ENCODE measurements around the gene SIX3. TPM values are rescaled to one million over a fixed set of nuclear protein-coding genes. Genes with fewer than 3 reads are reported as not detected.

Gene SIX3
- total RNA-seq, 1 donor from 2014 or later: not detected

DNA sequence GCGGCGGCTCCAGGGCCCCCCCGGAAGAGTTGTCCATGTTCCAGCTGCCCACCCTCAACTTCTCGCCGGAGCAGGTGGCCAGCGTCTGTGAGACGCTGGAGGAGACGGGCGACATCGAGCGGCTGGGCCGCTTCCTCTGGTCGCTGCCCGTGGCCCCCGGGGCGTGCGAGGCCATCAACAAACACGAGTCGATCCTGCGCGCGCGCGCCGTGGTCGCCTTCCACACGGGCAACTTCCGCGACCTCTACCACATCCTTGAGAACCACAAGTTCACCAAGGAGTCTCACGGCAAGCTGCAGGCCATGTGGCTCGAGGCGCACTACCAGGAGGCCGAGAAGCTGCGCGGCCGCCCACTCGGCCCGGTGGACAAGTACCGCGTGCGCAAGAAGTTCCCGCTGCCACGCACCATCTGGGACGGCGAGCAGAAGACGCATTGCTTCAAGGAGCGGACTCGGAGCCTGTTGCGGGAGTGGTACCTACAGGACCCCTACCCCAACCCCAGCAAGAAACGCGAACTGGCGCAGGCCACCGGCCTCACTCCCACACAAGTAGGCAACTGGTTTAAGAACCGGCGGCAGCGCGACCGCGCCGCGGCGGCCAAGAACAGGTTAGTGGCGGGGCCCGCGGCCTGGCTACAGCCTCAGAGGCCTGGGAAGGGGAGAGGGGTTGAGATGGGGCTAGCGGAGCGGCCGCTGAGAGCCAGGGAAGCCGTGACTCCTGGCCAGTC lies 965 bp downstream of the SIX3 start:
- H3K4me1 ChIP-seq: peaks cover 44% of the 10 kb centered on the region
- ATAC-seq (no peak), DNase-seq (peak; percentile 48)
- peak overlapping the region; percentile 38 for H3K4me3 ChIP-seq
- no peak overlapping the region for H3K27ac ChIP-seq
- H3K27me3 ChIP-seq (ENCODE audit: low read depth): peaks cover 95% of the 10 kb centered on the region
- H3K9me3 ChIP-seq: no peaks in the 10 kb centered on the region
- intact Hi-C loops (cut with DNase I): no loop called here
- TF ChIP-seq, protein P1, sequence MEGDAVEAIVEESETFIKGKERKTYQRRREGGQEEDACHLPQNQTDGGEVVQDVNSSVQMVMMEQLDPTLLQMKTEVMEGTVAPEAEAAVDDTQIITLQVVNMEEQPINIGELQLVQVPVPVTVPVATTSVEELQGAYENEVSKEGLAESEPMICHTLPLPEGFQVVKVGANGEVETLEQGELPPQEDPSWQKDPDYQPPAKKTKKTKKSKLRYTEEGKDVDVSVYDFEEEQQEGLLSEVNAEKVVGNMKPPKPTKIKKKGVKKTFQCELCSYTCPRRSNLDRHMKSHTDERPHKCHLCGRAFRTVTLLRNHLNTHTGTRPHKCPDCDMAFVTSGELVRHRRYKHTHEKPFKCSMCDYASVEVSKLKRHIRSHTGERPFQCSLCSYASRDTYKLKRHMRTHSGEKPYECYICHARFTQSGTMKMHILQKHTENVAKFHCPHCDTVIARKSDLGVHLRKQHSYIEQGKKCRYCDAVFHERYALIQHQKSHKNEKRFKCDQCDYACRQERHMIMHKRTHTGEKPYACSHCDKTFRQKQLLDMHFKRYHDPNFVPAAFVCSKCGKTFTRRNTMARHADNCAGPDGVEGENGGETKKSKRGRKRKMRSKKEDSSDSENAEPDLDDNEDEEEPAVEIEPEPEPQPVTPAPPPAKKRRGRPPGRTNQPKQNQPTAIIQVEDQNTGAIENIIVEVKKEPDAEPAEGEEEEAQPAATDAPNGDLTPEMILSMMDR (IDR thresholded peaks at IDR 0.05): no peak
- H3K36me3 ChIP-seq: no peaks in the 10 kb centered on the region

DNA sequence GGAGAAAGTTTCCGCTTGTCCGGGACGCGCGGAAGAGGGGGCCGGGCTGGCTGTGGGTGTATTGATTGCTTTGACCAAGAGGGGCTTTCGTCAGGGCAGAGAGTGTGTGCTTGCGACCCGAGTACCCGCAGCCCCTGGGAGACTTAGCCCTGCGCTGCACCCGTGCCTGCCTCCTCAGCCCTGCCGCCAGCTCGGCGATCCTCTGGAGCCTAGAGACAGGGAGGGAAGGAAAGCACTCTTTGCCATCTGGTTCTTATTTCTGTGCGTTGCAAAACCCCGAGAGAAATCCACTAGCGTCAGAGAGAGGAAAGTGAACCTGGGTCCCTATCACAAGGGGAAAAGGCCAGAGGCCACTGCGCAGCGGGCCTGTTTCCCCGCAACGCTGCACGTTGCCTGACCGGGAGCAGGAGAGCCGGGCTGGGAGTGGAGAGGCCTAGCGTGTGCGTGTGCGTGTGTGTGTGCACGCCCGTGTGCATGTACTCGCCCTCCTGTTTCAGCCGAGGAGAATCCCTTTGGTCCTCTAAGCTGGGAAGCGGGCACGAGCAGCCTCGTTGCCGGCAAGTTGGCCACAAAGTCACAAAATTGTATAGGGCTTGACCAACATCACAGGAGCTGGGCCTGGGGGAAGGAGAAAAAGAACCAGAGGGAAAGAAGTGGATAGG lies 1.7 kb downstream of the SIX3 start:
- H3K4me1 ChIP-seq: peaks cover 37% of the 10 kb centered on the region
- peak overlapping the region; percentile 38 for H3K4me3 ChIP-seq
- DNase-seq: no peak

GRCh38 chr2:44943693-44944101 lies 2.2 kb downstream of the SIX3 start:
- H3K4me3 ChIP-seq: no peak overlapping the region
- H3K27ac ChIP-seq: no peak overlapping the region
- TF ChIP-seq, protein P1 (IDR thresholded peaks at IDR 0.05): no peak
- no peaks in the 10 kb centered on the region for H3K9me3 ChIP-seq
- peaks cover 95% of the 10 kb centered on the region for H3K27me3 ChIP-seq (ENCODE audit: low read depth)
- peaks cover 31% of the 10 kb centered on the region for H3K4me1 ChIP-seq
- no peak for DNase-seq
- intact Hi-C loops (cut with DNase I): no loop called here
- H3K36me3 ChIP-seq: no peaks in the 10 kb centered on the region
- no peak for ATAC-seq

More for the DNA sequence above, 1.7 kb downstream of the SIX3 start:
- no peak overlapping the region for H3K27ac ChIP-seq
- TF ChIP-seq, protein P1 (IDR thresholded peaks at IDR 0.05): no peak
- H3K27me3 ChIP-seq (ENCODE audit: low read depth): peaks cover 95% of the 10 kb centered on the region
- no peaks in the 10 kb centered on the region for H3K36me3 ChIP-seq
- no peaks in the 10 kb centered on the region for H3K9me3 ChIP-seq
- no peak for ATAC-seq
- intact Hi-C loops (cut with DNase I): no loop called here

- peak in 1 of 2 donors; percentile 20 for ATAC-seq
- Histone ChIP-seq H3K9me3 (no peaks in the 10 kb centered on the region), H3K4me1 (peaks cover 26% of the 10 kb centered on the region), H3K27ac (no peak overlapping the region), H3K4me3 (no peak overlapping the region), H3K36me3 (no peaks in the 10 kb centered on the region), H3K27me3 (ENCODE audit: low read depth) (peaks cover 95% of the 10 kb centered on the region)
- intact Hi-C loops (cut with DNase I): no loop called here
- DNase-seq: no peak
- TF ChIP-seq, protein P1 (IDR thresholded peaks at IDR 0.05): no peak
These were observed 2.8 kb downstream of the SIX3 start for GRCh38 chr2:44944102-44944951.

DNA sequence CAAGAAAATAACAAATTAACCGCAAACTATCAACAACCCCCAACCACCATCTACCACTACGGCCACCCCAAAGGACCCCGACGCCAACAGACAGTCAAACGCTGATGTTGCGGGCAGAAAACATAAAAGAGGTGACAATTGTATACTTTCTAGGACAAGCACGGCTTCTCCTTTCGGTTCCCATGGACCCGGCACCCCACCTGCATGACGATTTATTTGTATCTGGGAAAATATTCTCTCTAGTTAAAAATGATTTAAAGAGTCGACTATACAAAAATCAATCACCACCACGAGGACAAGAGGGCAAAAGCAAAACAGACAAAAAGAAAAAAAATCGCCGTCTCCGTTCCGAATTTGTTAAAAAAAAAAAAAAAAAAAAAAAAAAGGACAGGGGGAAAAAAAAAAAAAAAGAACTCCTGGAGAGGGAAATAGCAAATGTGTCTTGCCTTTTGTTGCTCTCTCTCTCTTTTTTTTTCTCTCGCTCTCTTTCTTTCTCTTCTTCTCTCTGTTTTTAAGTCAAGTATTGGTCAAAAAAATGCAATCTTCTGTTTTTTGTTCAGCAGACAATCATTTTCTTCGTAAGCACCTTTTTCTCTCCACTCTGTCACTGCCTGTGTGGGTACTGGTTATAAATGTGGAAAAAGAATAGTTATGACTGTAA lies 3.6 kb downstream of the SIX3 start:
- intact Hi-C loops (cut with DNase I): no loop called here
- TF ChIP-seq, protein P1 (IDR thresholded peaks at IDR 0.05): no peak
- no peak overlapping the region for H3K27ac ChIP-seq
- ATAC-seq (no peak), DNase-seq (no peak)
- H3K27me3 ChIP-seq (ENCODE audit: low read depth): peaks cover 93% of the 10 kb centered on the region
- no peak overlapping the region for H3K4me3 ChIP-seq
- H3K4me1 ChIP-seq: peaks cover 26% of the 10 kb centered on the region
- H3K36me3 ChIP-seq: no peaks in the 10 kb centered on the region
- H3K9me3 ChIP-seq: no peaks in the 10 kb centered on the region

Data from lower lobe of right lung (tissue), 2 donors.